NCI-H2081 treated with DMSO at 0.1 percent for 48 hours (cell line): ENCODE data around the gene LSM4.
"Not testable (repeated sequence)": the region's sequence is repeated elsewhere in the genome, so short reads cannot be mapped to it uniquely, and the experiment has no call there.

ENCODE experiments used
- DNase-seq: peaks from one replicate; lab custom pipeline; 2025; lab: John Stamatoyannopoulos, UW

LSM4 gene

DNA sequence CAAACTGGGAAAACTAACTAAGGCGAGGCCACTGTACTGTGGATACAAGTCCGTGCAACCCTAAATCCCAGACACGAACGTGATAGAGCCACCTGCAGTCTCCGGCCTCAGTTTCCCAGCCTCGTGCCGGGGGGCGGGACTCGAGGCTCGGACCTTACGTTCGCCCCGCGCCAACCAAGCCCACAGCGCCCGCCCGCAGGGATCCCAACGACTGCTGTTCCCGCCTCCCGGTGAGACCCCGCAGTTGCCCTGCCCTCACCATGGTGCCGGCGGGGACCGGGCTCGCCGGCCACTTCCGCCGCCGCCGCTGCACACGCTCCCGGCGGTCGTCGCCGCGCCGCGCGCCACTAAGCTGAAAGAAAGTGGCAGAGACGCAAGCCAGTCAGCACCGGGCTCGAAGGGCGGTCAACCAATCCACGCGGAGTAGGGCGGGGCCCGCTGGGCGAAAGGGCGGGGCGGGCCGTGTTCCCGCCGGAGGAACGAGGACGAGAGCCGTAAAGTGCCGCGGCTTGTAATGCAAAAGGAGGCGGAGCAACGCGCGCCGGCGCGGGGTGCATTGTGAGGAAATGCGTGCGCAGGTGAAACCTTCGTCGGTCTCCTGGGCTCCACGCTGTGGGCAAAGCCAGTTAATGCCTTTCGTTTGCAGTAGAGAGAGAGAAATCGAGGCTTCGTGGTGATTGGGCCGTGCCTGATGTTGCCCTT is at the start of gene LSM4:
Gene LSM4, minus strand, starts transcription at position 318 of the 702 bp plus-strand sequence. Its CDS starts 56 bp downstream, at position 262.
- peak; percentile 92 for DNase-seq

DNA sequence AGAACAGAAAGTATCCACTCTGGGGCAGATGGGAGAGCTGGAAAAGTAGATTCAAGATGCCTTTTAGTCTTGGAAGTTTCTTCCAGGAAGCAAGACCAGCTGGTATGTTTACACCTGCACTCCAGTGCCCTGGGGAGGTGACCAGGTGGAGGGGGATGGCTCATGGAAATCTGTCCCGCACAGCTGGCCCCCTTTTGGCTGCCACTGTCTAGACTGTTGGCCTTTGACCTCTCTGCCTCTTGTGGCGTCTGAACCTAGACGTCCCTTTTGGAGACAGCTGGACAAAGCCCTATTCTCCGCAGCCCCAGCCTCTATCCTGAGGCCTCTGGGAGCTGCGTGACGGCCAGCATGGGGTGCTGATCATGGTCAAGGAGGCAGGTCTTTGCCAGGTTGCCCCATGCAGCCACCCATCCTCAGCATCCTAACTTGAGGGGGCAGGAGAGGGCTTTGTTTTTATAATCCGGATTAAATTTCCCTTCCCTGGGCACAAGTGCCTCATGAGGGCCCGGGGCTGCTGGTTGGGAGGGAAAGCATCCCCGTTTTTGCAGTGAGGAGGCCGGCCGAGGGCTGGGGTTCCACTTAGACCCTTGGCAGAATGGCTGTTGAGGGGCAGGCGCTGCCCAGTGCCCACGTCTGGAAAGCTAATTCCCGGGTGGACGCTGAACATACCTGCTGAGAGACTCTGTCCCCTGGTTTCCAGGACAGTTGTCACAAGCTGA is 45.8 kb upstream of the LSM4 start:
- no peak for DNase-seq

- DNase-seq = no peak
Measured at GRCh38 chr19:18366021-18366435, 43.2 kb upstream of the LSM4 start.

- DNase-seq = peak; percentile 90
Measured at GRCh38 chr19:18364826-18365528, 42.1 kb upstream of the LSM4 start.

- not testable (repeated sequence) for DNase-seq
Measured at GRCh38 chr19:18364277-18364825, 41.5 kb upstream of the LSM4 start.

GRCh38 chr19:18363787-18364186 is 40.9 kb upstream of the LSM4 start:
- no peak for DNase-seq

DNA sequence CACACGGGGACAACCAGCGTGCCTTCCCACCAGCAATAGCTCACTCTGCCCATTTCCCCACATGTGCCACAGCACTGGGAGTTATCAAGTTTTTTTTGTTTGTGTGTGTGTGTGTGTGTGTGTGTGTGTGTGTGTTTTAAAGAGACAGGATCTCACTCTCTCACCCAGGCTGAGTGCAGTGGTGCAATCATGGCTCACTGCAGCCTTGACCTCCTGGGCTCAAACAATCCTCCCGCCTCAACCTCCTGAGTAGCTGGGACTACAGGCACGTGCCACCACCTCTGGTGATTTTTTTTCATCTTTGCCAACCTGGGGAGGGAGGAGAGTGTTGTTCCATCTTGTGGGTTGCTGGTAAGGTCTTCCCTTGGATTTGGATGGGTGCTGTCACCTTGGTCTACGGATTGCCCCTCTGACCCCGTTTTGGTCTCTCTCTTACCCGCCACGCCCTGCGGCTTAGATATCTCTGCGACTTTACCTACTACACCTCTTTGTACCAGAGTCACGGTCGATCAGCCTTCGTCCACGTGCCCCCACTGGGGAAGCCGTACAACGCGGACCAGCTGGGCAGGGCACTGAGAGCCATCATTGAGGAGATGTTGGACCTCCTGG is 40.2 kb upstream of the LSM4 start:
- no peak for DNase-seq

- DNase-seq = no peak
Measured at GRCh38 chr19:18361646-18362045, 38.8 kb upstream of the LSM4 start.

DNA sequence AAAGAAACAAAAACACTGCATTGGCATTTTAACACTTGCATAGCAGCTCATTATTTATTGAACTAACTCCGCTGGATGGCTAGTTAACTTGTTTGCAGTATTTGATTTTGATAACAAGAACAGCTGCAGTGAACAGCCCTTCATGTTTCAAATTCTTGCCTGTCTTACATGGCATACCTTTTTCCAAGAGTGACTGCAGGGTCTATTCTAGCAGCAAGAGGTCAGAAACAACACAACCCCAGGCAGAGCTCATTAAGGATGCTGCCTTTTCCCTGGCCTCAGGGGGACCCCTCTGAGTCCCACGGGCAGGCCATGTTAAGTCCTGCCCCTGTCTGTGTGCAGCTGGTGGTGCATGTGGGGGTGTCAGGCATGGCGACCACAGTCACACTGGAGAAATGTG is 34.2 kb upstream of the LSM4 start:
- no peak for DNase-seq

DNA sequence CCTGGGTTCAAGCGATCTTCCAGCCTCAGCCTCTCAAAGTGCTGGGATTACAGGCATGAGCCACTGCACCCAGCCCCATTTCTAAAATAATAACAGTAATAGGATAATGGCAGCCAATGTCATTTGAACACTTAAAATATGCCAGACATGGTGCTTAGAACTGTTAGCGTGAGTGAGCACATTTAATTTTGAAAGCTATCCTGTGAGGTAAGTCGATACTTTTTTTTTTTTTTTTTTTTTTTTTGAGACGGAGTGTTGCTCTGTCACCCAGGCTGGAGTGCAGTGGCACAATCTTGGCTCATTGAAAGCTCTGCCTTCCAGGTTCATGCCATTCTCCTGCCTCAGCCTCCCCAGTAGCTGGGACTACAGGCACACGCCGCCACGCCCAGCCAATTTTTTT is 31.9 kb upstream of the LSM4 start:
- not testable (repeated sequence) for DNase-seq

- DNase-seq = no peak
Measured at GRCh38 chr19:18353378-18354005, 30.6 kb upstream of the LSM4 start.

- no peak for DNase-seq
Measured at GRCh38 chr19:18351544-18351943, 28.7 kb upstream of the LSM4 start.

- DNase-seq = no peak
Measured at GRCh38 chr19:18350490-18350889, 27.6 kb upstream of the LSM4 start.

- DNase-seq = no peak
Measured at GRCh38 chr19:18349524-18350128, 26.8 kb upstream of the LSM4 start.

GRCh38 chr19:18348818-18349339 is 26.0 kb upstream of the LSM4 start:
- not testable (repeated sequence) for DNase-seq

DNA sequence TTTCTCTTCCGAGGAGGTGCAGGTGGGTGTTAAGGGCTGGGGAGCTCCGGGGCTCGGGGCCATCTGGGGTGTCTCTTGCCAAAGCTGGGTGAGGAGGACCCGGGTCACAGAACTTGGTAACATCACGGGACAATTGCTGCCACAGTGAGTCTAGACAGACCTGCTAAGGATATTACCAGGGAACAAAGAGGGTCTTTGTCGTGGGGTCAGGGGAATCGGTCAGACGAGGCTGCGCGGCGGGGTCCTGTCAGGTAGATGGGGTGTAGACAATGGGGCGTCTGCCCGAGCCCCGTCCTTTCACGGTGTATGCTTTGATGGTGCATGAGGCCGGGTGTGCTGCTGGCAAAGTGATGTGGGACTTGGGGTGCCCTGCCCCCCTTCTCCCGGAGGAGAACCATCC is 25.3 kb upstream of the LSM4 start:
- DNase-seq = no peak

- no peak for DNase-seq
Measured at GRCh38 chr19:18346091-18346490, 23.2 kb upstream of the LSM4 start.

- DNase-seq = no peak
Measured at GRCh38 chr19:18345296-18345695, 22.4 kb upstream of the LSM4 start.

- no peak for DNase-seq
Measured at GRCh38 chr19:18344582-18344950, 21.7 kb upstream of the LSM4 start.

DNA sequence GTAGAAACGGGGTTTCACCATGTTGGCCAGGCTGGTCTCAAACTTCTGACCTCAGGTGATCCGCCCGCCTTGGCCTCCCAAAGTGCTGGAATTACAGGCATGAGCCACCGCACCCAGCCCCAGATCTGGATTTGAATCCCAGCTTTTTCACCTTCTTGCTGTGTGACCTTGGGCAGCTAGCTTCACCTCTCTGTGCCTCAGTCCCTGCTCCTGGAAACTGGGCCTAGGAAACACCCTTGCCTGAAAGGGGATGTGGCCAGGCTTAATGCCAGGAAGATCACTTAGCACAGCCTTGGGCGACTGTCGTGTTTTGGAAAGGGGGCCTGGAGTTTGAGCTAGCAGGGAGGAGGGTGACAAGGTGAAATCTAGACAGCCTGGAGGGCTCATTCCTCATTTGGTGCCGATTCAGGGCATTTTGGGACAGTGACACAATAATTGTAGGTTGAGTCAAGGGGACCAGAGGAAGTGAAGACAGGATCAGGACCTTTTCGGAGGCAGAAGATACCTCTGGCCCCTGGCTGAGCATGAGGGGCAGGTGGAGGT is 19.3 kb upstream of the LSM4 start:
- no peak for DNase-seq
